ENCODE data around the gene MMRN2.

The MMRN2 gene

DNA sequence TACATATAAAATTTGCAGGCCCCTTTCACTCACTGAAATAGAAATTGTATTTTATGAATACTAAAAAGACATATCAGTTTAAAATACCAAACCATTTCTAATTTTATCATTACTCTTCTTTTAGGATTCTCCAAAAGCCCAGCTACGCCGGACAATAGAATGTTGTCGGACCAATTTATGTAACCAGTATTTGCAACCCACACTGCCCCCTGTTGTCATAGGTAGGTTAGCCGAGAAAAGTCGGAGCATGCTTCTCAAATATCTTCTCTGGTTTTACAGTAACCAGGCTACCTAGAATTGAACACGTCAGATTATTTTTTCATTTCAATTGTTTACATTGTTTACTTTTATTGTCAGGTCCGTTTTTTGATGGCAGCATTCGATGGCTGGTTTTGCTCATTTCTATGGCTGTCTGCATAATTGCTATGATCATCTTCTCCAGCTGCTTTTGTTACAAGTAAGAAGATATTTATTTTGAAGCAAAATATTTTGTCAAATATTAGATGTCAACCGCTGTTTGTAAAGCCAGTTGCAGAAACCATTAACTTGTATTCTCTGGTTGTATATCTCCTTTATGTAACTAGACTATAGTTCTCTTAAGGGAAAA, 57.6 kb downstream of the MMRN2 start:
- H3K36me3 Mint-ChIP-seq: no peaks in the 10 kb centered on the region
- H3K4me3 Mint-ChIP-seq: no peak overlapping the region
- H3K27me3 Mint-ChIP-seq: no peaks in the 10 kb centered on the region
- peaks cover 4% of the 10 kb centered on the region for H3K4me1 Mint-ChIP-seq
- H3K27ac Mint-ChIP-seq: no peak overlapping the region
- H3K9me3 Mint-ChIP-seq: no peaks in the 10 kb centered on the region

- no peak overlapping the region for H3K4me3 Mint-ChIP-seq
- peaks cover 4% of the 10 kb centered on the region for H3K4me1 Mint-ChIP-seq
- no peaks in the 10 kb centered on the region for H3K36me3 Mint-ChIP-seq
- no peaks in the 10 kb centered on the region for H3K9me3 Mint-ChIP-seq
- H3K27ac Mint-ChIP-seq: no peak overlapping the region
- H3K27me3 Mint-ChIP-seq: no peaks in the 10 kb centered on the region
Observed at GRCh38 chr10:86899132-86899531, 58.3 kb downstream of the MMRN2 start.

DNA sequence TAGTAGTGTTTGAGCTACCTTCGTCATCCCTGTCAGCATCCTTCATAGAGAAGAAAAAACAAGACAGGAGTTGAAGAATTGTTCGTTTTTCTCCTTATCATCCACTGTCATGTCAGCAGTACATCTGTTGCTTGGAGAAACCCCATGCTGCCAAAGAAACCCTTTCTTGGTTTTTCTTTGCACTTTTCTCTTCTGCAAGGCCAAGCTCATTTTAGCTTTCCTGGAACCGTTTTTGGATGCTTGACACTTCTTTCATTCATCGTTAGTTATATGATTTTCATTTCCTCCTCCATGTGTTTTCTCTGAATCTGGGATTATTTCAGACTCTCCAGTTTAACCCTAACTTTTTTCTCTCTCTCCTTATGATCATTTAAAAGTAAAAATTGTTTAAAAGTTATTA, 58.9 kb downstream of the MMRN2 start:
- Mint-ChIP-seq H3K27me3 (no peaks in the 10 kb centered on the region), H3K9me3 (no peaks in the 10 kb centered on the region), H3K4me3 (no peak overlapping the region), H3K4me1 (peaks cover 4% of the 10 kb centered on the region), H3K36me3 (no peaks in the 10 kb centered on the region), H3K27ac (no peak overlapping the region)

DNA sequence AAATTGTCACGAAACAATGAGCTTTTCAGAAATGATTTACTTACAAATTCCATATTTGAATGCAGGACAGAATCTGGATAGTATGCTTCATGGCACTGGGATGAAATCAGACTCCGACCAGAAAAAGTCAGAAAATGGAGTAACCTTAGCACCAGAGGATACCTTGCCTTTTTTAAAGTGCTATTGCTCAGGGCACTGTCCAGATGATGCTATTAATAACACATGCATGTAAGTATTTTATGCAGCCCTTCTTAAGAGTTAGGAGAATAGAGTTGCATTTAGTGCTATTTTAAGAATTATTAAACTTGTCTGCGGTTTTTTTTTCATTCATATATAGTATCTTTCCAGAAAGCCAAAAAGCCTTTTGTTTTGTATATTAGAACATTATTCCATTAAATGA, 67.4 kb downstream of the MMRN2 start:
- peaks cover 2% of the 10 kb centered on the region for H3K36me3 Mint-ChIP-seq
- H3K4me3 Mint-ChIP-seq: no peak overlapping the region
- no peak overlapping the region for H3K27ac Mint-ChIP-seq
- no peaks in the 10 kb centered on the region for H3K27me3 Mint-ChIP-seq
- peaks cover 6% of the 10 kb centered on the region for H3K4me1 Mint-ChIP-seq
- H3K9me3 Mint-ChIP-seq: no peaks in the 10 kb centered on the region

- no peaks in the 10 kb centered on the region for H3K27me3 Mint-ChIP-seq
- H3K9me3 Mint-ChIP-seq: no peaks in the 10 kb centered on the region
- no peak overlapping the region for H3K27ac Mint-ChIP-seq
- H3K4me3 Mint-ChIP-seq: no peak overlapping the region
- H3K36me3 Mint-ChIP-seq: peaks cover 2% of the 10 kb centered on the region
- peaks cover 6% of the 10 kb centered on the region for H3K4me1 Mint-ChIP-seq
Observed at GRCh38 chr10:86888585-86889381, 68.6 kb downstream of the MMRN2 start.

Measured in activated naive CD4-positive, alpha-beta T cell treated with anti-CD3 and anti-CD28 coated beads, Interleukin-2, amount 50 U/mL, for 24 hours (primary cell).